ENCODE data around the gene TMEM119. TPM values are rescaled to one million over a fixed set of nuclear protein-coding genes. Genes with fewer than 3 reads are reported as not detected.

TMEM119 gene
- total and polyA plus RNA-seq, 2 of the 4 experiments (the other 2 are of a cell fraction): 8.1 to 9.2 TPM

GRCh38 chr12:108603743-108604142 lies 5.9 kb upstream of the TMEM119 start:
- H2AK9ac ChIP-seq (replicated peaks; ENCODE audit: low read depth, low read length, poor library complexity): no peak overlapping the region
- no peak overlapping the region for H2BK5ac ChIP-seq (ENCODE audit: low read depth, low read length, poor library complexity, severe bottlenecking)
- dilution Hi-C loops (cut with HindIII; ENCODE audit: low sequenced_read_pairs, unreplicated experiment): no loop called here
- no peak overlapping the region for H4K8ac ChIP-seq (ENCODE audit: low read depth in 2 of 2, low read length in 2 of 2)
- no peak for ATAC-seq (ENCODE audit: low read depth)
- no peak overlapping the region for H2BK20ac ChIP-seq (ENCODE audit: low read depth, low read length)
- no peak overlapping the region for H3K23ac ChIP-seq (ENCODE audit: low read depth, low read length)
- DNase-seq: no peak
- H3K4me1 ChIP-seq (ENCODE audit: control insufficient read depth, insufficient read depth, low read length): peaks cover 5% of the 10 kb centered on the region; the same call in 1 of the 2 replicates
- H4K91ac ChIP-seq (ENCODE audit: insufficient read depth, low read depth, low read length): no peak overlapping the region
- H3K36me3 ChIP-seq (ENCODE audit: control insufficient read depth, insufficient read depth, low read length): no peaks in the 10 kb centered on the region
- H3K56ac ChIP-seq (ENCODE audit: extremely low read depth, insufficient read depth, low read length): no peak overlapping the region
- no peaks in the 10 kb centered on the region for H3K27me3 ChIP-seq (ENCODE audit: control insufficient read depth, insufficient read depth, low read length)
- WGBS, 2 experiments (ENCODE audit: extremely low coverage in 2 of 2, insufficient read length in 1 of 2): 73% methylated on average over 3 of the region's 4 CpGs; no CpG with 5 or more reads in 1 of the 2 experiments
- H4K20me1 ChIP-seq (ENCODE audit: insufficient read depth, low read length): no peaks in the 10 kb centered on the region
- H2BK15ac ChIP-seq (ENCODE audit: low read depth, low read length): no peak overlapping the region
- CTCF ChIA-PET: no interaction called here
- H3K4me2 ChIP-seq (ENCODE audit: low read depth, low read length): no peak overlapping the region
- H3K14ac ChIP-seq (replicated peaks; ENCODE audit: low read depth, low read length): no peak overlapping the region
- in situ Hi-C loops (cut with MboI; ENCODE audit: low sequenced_read_pairs): no loop called here
- intact Hi-C loops (cut with micrococcal nuclease): no loop called here
- no peak overlapping the region for H4K5ac ChIP-seq (ENCODE audit: low read depth, low read length)
- H3K9me1 ChIP-seq (ENCODE audit: insufficient read depth, low read length): no peaks in the 10 kb centered on the region
- H2BK120ac ChIP-seq (ENCODE audit: low read depth, low read length): no peak overlapping the region
- BruUV-seq (replicated peaks): no TSS peak
- POLR2A ChIA-PET (ENCODE audit: unreplicated experiment): no interaction called here
- H3K27ac ChIP-seq (ENCODE audit: insufficient read depth, low read length): no peak overlapping the region
- no peak overlapping the region for H3K18ac ChIP-seq (ENCODE audit: low read depth, low read length)
- no peak overlapping the region for H3K4ac ChIP-seq (ENCODE audit: low read depth, low read length)
- H3K9me3 ChIP-seq (ENCODE audit: control insufficient read depth, insufficient read depth, low read length): no peaks in the 10 kb centered on the region
- H3K79me1 ChIP-seq (ENCODE audit: low read depth in 1 of 2, low read length in 2 of 2): no peaks in the 10 kb centered on the region
- TF ChIP-seq SMC3 (IDR thresholded peaks at IDR 0.05; ENCODE audit: low read depth, low read length): no peak
- no peak for TF ChIP-seq NFE2L2 (IDR thresholded peaks at IDR 0.05; ENCODE audit: low read depth, low read length)
- TF ChIP-seq MAZ (IDR thresholded peaks at IDR 0.05; ENCODE audit: borderline replicate concordance, low read depth, low read length): no peak
- no peak for TF ChIP-seq POLR2A (IDR thresholded peaks at IDR 0.05; ENCODE audit: low read depth, low read length)
- TF ChIP-seq, protein P1, sequence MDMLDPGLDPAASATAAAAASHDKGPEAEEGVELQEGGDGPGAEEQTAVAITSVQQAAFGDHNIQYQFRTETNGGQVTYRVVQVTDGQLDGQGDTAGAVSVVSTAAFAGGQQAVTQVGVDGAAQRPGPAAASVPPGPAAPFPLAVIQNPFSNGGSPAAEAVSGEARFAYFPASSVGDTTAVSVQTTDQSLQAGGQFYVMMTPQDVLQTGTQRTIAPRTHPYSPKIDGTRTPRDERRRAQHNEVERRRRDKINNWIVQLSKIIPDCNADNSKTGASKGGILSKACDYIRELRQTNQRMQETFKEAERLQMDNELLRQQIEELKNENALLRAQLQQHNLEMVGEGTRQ (IDR thresholded peaks at IDR 0.05; ENCODE audit: low read depth, low read length): no peak
- TF ChIP-seq MXI1 (IDR thresholded peaks at IDR 0.05; ENCODE audit: borderline replicate concordance, low read depth, low read length): no peak
- TF ChIP-seq ELK1 (IDR thresholded peaks at IDR 0.05; ENCODE audit: borderline replicate concordance, low read depth, low read length): no peak
- TF ChIP-seq CTCF (conservative IDR thresholded peaks at IDR 0.05; ENCODE audit: low read depth, low read length): no peak
- no peak for TF ChIP-seq CHD1 (IDR thresholded peaks at IDR 0.05; ENCODE audit: low read depth, low read length)
- no peak for TF ChIP-seq CEBPB (IDR thresholded peaks at IDR 0.05; ENCODE audit: low read depth, low read length)
- H3K9ac ChIP-seq (ENCODE audit: low read depth, low read length): no peak overlapping the region
- no peak overlapping the region for H3K4me3 ChIP-seq (ENCODE audit: insufficient read depth, low read depth, low read length)
- no peak overlapping the region for H2AFZ ChIP-seq (replicated peaks; ENCODE audit: low read length, poor library complexity)
- H2AK5ac ChIP-seq (ENCODE audit: low read depth, low read length): no peak overlapping the region

Measured in IMR-90 (cell line).